ENCODE data around the gene FOXC1.

The FOXC1 gene

DNA sequence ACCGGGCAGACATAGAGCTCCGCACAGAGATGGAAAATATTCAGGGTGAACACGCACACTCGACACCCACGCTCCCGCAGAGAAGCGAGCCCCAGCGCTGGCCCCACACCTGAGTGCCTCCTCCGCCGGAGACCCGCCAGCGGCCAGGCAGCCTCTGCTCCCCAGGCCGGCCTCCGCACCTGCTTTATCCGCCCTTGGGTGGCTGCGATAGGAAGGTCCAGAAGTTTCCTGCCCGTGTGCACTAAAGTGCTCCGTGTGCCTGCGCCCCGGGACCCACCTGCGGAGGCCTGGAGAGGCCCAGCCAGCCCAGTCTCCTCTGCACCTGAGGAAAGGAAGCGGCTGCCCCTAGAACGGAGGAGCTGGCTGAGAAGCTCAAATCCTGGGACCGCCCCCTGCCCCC, 10.8 kb upstream of the FOXC1 start:
- no peak for DNase-seq (ENCODE audit: low read depth in 2 of 3, low spot score in 2 of 3)

- no peak for DNase-seq (ENCODE audit: low read depth in 2 of 3, low spot score in 2 of 3)
These were observed 10.2 kb upstream of the FOXC1 start for GRCh38 chr6:1599469-1599868.

DNA sequence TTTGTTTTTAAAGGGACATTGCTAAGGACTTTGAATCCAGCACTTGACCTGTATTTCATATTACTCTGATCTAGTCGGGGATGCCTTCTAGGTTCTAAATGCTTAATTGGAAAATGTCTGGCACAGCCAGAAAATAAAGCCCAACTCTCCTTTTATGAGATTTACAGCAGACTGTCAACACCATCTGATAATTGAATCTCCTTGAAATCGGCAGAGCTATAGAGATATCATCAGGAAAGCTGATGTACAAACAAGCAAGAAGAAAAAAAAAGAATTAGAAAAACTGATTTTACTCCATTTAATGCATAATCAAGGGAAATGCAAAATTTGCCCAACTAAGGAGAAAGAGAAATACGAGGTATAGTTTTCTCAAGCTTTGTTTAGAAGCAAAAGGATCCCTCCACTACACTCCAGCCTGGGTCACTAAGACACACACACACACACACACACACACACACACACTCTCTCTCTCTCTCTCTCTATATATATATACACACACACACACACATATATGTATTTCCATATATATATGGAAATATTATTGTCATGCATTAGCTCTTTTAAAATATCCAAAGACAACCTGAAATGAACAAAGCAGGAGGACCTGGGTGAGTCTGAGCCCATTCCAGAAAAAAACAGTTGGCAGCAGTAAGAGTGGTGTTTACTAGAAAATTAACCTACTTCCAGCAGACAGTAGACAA, 9.5 kb upstream of the FOXC1 start:
- no peak for DNase-seq (ENCODE audit: low read depth in 2 of 3, low spot score in 2 of 3)

DNA sequence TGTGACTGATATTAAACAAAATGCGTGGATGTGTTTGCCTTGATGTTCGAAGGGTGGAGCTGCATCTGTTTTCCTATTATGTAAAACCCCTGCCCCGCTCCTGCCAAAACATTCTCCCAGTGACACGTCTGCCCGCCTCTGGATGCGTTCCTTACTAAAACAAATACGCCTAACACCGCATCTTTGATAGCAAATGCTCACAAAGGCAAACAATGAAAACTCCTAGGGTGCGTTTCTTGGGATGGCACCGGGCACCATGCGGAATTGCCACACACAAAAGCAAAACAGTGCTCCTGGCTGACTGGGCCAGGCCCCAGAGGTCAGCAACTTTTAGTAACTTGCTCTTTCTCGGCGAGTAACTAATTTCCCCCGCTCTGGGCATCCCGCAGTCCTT, 9.0 kb upstream of the FOXC1 start:
- DNase-seq (ENCODE audit: low read depth in 2 of 3, low spot score in 2 of 3): no peak

GRCh38 chr6:1601158-1602048, 8.3 kb upstream of the FOXC1 start:
- no peak for DNase-seq (ENCODE audit: low read depth in 2 of 3, low spot score in 2 of 3)

- no peak for DNase-seq (ENCODE audit: low read depth in 2 of 3, low spot score in 2 of 3)
These were observed 7.5 kb upstream of the FOXC1 start for GRCh38 chr6:1602049-1602713.

DNA sequence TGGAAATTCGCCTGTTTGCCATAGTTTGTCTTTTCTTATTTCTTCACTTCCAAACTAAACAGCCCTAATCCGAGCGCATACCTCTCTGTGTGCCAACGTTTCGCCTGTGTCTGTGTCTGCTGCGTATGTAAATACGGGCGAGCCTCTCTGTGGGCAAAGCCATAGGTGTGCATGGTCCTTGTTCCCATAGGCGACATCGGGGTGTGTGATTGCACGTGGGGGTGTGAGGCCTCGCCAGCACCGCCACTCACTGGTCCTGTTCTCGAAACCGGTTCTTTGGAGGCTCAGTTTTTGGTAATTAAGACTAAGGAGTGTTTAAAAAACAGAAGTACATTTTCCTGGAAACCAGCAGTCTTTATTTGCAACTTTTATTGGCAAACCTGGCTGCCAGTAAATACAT, 6.0 kb upstream of the FOXC1 start:
- DNase-seq (ENCODE audit: low read depth in 2 of 3, low spot score in 2 of 3): no peak

GRCh38 chr6:1604158-1605003, 5.3 kb upstream of the FOXC1 start:
- DNase-seq (ENCODE audit: low read depth in 2 of 3, low spot score in 2 of 3): peak in 2 of 3 experiments; percentile 47 to 55

- no peak for DNase-seq (ENCODE audit: low read depth in 2 of 3, low spot score in 2 of 3)
These were observed 4.5 kb upstream of the FOXC1 start for GRCh38 chr6:1605004-1605892.

- no peak for DNase-seq (ENCODE audit: low read depth in 2 of 3, low spot score in 2 of 3)
These were observed 3.6 kb upstream of the FOXC1 start for GRCh38 chr6:1605893-1606779.

- no peak for DNase-seq (ENCODE audit: low read depth in 2 of 3, low spot score in 2 of 3)
These were observed 2.8 kb upstream of the FOXC1 start for GRCh38 chr6:1606780-1607515.

DNA sequence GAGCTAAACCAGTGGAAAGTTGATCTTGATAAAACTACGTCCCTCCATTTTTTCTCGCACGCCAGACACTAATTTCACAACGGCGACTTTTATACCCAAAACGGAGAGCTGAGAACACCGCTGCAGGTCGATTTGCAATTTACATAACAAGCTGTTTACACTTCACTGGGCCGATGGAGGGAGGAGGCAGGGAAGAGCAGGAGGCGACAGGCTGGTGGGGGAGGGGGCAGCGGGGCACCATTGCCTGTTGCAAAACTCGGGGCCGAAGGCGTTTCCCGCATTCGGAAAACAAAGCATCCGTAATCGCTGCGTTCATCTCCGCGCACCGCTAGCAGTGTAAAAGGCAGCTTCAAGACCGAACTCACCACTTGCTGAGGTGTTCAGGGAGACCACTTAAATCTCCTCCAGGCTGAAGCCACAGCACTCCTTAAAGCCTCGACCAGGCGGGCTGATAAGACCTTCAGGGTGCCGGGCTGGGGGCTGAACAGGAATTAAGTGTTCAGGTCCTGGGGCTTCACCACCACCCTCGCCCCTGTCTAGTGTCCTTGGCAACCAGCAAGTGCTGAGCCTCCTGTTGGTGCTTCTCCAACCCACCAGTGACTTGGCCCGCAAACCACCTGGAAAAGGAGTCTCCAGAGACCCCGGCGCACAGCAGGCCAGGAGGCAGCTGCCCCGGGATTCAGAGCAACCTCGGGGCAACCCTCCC, 2.0 kb upstream of the FOXC1 start:
- no peak for DNase-seq (ENCODE audit: low read depth in 2 of 3, low spot score in 2 of 3)

- no peak for DNase-seq (ENCODE audit: low read depth in 2 of 3, low spot score in 2 of 3)
These were observed 1.3 kb upstream of the FOXC1 start for GRCh38 chr6:1608222-1609040.

GRCh38 chr6:1609041-1609647, 571 bp upstream of the FOXC1 start:
- DNase-seq (ENCODE audit: low read depth in 2 of 3, low spot score in 2 of 3): no peak

DNA sequence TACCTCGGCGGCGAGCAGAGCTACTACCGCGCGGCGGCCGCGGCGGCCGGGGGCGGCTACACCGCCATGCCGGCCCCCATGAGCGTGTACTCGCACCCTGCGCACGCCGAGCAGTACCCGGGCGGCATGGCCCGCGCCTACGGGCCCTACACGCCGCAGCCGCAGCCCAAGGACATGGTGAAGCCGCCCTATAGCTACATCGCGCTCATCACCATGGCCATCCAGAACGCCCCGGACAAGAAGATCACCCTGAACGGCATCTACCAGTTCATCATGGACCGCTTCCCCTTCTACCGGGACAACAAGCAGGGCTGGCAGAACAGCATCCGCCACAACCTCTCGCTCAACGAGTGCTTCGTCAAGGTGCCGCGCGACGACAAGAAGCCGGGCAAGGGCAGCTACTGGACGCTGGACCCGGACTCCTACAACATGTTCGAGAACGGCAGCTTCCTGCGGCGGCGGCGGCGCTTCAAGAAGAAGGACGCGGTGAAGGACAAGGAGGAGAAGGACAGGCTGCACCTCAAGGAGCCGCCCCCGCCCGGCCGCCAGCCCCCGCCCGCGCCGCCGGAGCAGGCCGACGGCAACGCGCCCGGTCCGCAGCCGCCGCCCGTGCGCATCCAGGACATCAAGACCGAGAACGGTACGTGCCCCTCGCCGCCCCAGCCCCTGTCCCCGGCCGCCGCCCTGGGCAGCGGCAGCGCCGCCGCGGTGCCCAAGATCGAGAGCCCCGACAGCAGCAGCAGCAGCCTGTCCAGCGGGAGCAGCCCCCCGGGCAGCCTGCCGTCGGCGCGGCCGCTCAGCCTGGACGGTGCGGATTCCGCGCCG, 994 bp downstream of the FOXC1 start:
- DNase-seq (ENCODE audit: low read depth in 2 of 3, low spot score in 2 of 3): no peak

DNA sequence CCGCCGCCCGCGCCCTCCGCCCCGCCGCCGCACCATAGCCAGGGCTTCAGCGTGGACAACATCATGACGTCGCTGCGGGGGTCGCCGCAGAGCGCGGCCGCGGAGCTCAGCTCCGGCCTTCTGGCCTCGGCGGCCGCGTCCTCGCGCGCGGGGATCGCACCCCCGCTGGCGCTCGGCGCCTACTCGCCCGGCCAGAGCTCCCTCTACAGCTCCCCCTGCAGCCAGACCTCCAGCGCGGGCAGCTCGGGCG, 1.5 kb downstream of the FOXC1 start:
- DNase-seq (ENCODE audit: low read depth in 2 of 3, low spot score in 2 of 3): no peak

Measured in activated CD8-positive, alpha-beta memory T cell treated with anti-CD3 and anti-CD28 coated beads for 48 hours (primary cell).